SHP77 treated with DMSO at 0.1 percent for 48 hours (cell line): ENCODE results near the gene ZNF672.

Experiments
- DNase-seq: peaks from one replicate; lab custom pipeline; 2025; lab: John Stamatoyannopoulos, UW

The ZNF672 gene

GRCh38 chr1:248890549-248891498 is 52.8 kb downstream of the ZNF672 start:
- DNase-seq, result no peak

- DNase-seq, result no peak
These were observed 53.7 kb downstream of the ZNF672 start for GRCh38 chr1:248891758-248892157.

- no peak for DNase-seq
These were observed 54.6 kb downstream of the ZNF672 start for GRCh38 chr1:248892590-248892989.

DNA sequence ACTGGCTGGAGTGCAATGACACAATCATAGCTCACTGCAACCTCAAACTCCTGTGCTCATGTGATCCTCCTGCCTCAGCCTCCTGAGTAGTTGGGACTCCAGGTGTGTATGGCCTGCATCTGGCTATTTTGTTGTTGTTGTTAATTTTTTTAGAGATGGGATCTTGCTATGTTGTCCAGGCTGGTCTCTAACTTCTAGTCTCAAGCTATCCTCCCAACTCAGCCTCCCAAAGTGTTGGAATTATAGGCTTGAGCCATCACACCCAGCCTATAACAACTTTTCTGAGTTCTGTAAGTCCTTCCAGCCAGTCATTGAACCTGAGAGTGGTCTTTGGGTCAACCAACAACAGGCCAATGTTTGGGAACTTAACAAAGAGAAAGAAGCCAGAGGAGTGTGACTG is 56.8 kb downstream of the ZNF672 start:
- DNase-seq, result no peak

DNA sequence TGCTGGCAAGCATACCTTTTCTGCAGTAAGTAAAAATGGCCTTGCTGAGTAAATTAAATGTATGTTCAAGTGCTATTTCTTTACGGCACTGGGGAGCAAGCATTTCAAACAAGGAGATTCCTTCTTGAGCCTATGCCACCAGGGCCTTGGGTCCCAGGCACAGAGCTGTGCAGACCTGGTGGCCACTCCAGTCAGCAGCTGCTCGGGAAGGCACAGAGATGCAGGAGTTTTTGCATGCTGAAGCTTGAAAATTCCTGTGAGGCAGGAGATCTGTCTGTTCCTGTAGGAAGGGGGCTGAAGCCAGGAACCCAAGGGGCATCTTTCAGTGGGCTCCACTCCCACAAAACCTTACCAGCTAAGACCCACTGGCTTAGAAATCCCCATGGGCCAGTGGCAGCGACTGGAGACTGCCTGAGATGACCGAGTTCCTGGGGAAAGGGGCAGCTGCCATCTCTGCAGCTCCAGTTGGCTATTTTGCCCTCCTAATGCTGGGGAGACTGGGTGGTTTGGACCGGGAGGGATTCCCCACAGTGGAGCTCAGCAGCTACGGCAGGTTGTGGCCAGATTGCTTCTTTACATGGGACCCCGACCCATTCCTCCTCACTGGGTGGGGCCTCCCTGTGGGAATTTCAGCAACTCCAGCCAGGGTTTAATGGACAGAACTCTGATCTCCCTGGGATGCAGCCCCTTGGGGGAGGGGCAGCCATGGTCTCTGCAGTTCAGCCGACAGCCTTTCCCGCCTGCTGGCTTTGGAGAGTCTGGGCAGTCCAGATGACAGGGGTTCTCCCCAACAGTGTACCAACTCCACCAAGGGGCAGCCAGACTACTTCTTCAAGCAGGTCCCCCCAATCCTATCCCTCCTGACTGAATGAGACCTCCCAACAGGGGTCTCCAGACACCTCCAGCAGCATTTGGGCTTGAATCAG is 59.7 kb downstream of the ZNF672 start:
- DNase-seq, result no peak
